HUES48 (cell line): Measurements from ENCODE around the gene MICAL3.
"Not testable (repeated sequence)": the region's sequence is repeated elsewhere in the genome, so short reads cannot be mapped to it uniquely, and the experiment has no call there.

Experiments
- H3K27ac ChIP-seq: one replicate; pipeline ENCODE4 v1.7.0; 2013; ENCODE audit warnings: low read depth, low read length, inconsistent platforms
- H3K27me3 ChIP-seq: 2 replicates; pipeline ENCODE4 v1.6.1; 2013; ENCODE audit warnings: mild to moderate bottlenecking, low read length; ENCODE audit not compliant: control insufficient read depth, insufficient read depth
- H3K36me3 ChIP-seq: 2 replicates; pipeline ENCODE4 v1.6.1; 2013; ENCODE audit warnings: low read length; ENCODE audit not compliant: control insufficient read depth, insufficient read depth
- H3K4me1 ChIP-seq: 2 replicates; pipeline ENCODE4 v1.6.1; 2013; ENCODE audit warnings: mild to moderate bottlenecking, low read length; ENCODE audit not compliant: control insufficient read depth, insufficient read depth
- H3K4me3 ChIP-seq: 2 replicates; pipeline ENCODE4 v1.5.1; 2013; ENCODE audit warnings: mild to moderate bottlenecking, low read depth, low read length
- H3K9ac ChIP-seq: 2 replicates; pipeline ENCODE4 v1.6.1; 2013; ENCODE audit warnings: mild to moderate bottlenecking, low read depth, low read length, moderate library complexity
- H3K9me3 ChIP-seq: 2 replicates; pipeline ENCODE4 v1.6.1; 2013; ENCODE audit warnings: low read length; ENCODE audit not compliant: control insufficient read depth, insufficient read depth

Gene MICAL3

DNA sequence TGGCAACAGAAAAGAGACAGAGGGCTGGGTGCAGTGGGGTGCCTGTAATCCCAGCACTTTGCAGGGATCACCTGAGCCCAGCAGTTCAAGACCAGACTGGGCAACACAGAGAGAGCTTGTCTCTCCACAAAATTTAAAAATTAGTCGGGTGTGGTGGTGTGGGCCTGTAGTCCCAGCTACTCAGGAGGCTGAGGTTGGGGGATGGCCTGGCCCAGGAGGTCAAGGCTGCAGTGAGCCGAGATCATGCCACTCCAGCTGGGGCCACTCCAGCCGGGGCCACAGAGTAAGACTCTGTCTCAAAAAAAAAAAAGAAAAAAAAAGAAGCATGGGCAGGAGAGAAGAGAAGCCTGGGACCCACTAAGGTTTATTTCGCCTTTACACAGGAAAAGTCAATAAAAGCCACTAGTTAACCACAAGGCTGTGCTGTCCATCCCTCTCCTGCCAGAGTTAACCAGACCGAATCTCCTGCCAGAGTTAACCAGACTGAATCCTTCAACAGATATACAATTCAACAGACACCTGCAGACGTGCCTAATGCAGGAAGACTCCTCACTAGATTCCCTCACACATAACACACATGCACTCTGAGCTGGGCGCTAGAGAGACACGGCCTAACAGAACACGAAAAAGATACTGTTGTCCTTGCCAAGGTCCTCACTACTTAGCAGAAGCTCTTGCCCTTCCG is 29.8 kb downstream of the MICAL3 start:
- Histone ChIP-seq H3K4me1 (peaks cover 11% of the 10 kb centered on the region), H3K27ac (no peak overlapping the region), H3K9ac (no peak overlapping the region), H3K9me3 (no peaks in the 10 kb centered on the region), H3K36me3 (no peaks in the 10 kb centered on the region), H3K27me3 (no peaks in the 10 kb centered on the region), H3K4me3 (no peak overlapping the region)

DNA sequence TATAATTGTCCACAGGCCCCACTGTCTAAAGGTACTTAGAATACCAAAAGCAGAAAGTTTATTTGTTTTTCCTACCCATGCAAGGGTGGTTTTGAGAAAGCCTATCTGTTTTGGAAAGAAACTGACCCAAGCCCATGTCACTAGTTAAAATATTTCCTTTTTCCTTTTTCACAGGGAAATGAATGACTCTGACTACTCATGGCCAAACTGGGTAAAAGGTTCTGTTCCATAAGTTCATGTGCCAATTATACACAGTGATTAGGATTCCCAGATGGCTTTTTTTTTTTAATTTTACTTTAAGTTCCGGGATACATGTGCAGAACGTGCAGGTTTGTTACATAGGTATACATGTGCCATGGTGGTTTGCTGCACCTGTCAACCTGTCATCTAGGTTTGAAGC is 31.4 kb downstream of the MICAL3 start:
- not testable (repeated sequence) for H3K9me3 ChIP-seq, H3K27ac ChIP-seq, H3K27me3 ChIP-seq, H3K9ac ChIP-seq, H3K4me3 ChIP-seq, H3K36me3 ChIP-seq
- peaks cover 21% of the 10 kb centered on the region for H3K4me1 ChIP-seq

DNA sequence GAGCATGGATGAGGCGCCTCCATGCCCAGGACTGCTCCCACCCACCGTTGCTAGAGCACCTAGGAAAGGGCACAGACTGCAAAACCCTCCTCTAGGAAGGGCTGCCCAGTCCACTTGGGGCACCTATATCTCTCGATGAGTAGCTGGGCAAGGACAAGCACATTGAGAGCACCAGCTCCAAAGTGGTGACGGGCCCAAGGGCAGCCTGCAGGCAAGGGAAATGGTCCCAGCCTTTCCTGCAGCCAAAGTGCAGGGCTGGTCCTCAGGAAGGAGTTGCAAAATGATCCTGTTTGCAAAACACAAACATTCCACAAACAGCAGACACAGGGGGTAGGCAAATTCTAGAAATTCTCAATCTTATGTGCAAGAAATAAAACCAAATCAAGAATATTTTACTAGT is 32.4 kb downstream of the MICAL3 start:
- not testable (repeated sequence) for H3K36me3 ChIP-seq, H3K4me3 ChIP-seq, H3K9me3 ChIP-seq, H3K27me3 ChIP-seq, H3K27ac ChIP-seq, H3K9ac ChIP-seq
- H3K4me1 ChIP-seq, result peaks cover 21% of the 10 kb centered on the region

DNA sequence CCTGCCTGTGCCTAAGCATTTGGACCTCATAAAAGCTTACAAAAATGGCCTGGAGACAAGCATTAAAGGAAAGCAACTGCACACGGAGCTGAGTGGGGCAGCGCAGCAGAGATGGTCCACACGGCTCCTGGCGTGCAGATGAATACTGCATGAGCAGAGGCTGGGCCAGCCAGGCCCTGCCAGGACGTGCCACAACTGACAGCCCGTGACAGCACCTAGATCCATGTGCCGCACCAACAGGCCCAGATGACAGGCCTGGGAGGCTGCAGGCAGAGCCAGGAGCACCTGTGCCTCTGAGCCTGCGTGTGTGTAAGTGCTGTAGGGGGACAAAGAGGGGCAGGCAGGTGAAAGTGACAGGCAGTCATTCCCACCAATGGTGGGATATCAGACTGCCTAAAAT is 33.4 kb downstream of the MICAL3 start:
- Histone ChIP-seq H3K36me3 (no peaks in the 10 kb centered on the region), H3K9ac (no peak overlapping the region), H3K27ac (no peak overlapping the region), H3K4me1 (peaks cover 21% of the 10 kb centered on the region), H3K9me3 (no peaks in the 10 kb centered on the region), H3K4me3 (no peak overlapping the region), H3K27me3 (no peaks in the 10 kb centered on the region)

DNA sequence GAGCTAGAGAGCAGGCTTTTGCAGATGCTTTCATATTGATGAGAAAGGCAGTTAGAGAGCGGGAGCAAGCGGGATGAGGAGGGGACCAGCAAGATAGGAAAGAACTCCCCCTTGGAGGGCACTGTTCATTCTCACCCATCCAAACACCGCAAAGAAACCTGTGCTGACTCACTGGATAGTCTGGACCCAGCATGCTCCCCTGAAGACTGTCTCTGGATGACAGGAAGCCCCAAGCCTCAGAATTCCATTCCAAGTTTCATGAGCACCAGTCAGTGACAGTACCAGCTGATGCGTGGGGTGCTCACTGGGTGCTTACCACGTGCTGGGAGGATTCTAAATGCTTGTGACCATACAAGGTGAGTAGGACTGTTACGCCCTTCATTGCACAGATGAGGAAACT is 34.2 kb downstream of the MICAL3 start:
- peaks cover 21% of the 10 kb centered on the region for H3K4me1 ChIP-seq
- H3K27ac ChIP-seq, result no peak overlapping the region
- H3K9ac ChIP-seq, result no peak overlapping the region

DNA sequence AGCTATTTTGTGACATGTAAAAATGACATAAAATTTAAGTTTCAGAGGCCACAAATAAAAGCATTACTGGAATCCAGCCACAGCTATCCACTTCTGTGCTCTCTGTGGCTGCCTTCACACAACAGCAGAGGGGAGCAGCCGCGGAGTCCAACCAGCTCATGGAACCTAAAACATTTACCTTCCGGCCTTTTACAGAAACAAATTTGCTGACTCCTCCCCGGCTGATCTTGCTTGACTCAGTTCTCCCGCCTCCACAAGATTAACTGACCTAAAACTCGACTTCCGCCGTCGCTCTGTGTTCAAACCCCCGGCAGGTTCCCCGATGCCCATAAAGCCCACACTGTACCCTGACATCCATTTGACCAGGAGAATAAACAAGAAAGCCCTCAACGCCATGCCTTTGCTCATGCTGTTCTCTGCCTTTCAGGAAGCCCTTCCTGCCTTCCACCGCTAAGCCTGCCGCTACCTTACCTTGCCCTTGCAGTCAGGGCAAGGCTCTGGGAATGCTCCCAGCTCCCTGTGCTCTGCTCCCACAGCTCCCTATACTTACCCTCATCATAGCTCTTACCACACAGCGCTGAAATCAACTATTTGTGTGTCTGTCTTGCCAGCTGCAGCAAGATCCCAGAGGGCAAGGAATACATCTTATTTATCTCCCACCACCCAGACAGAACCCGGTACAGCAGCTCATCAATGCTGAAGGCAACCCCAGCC is 35.4 kb downstream of the MICAL3 start:
- no peaks in the 10 kb centered on the region for H3K27me3 ChIP-seq
- peaks cover 24% of the 10 kb centered on the region for H3K4me1 ChIP-seq
- H3K9me3 ChIP-seq, result no peaks in the 10 kb centered on the region
- no peak overlapping the region for H3K4me3 ChIP-seq
- H3K9ac ChIP-seq, result no peak overlapping the region
- H3K27ac ChIP-seq, result no peak overlapping the region
- H3K36me3 ChIP-seq, result no peaks in the 10 kb centered on the region

More for the DNA sequence above, 34.2 kb downstream of the MICAL3 start:
- Histone ChIP-seq H3K27me3 (no peaks in the 10 kb centered on the region), H3K36me3 (no peaks in the 10 kb centered on the region), H3K9me3 (no peaks in the 10 kb centered on the region), H3K4me3 (no peak overlapping the region)

DNA sequence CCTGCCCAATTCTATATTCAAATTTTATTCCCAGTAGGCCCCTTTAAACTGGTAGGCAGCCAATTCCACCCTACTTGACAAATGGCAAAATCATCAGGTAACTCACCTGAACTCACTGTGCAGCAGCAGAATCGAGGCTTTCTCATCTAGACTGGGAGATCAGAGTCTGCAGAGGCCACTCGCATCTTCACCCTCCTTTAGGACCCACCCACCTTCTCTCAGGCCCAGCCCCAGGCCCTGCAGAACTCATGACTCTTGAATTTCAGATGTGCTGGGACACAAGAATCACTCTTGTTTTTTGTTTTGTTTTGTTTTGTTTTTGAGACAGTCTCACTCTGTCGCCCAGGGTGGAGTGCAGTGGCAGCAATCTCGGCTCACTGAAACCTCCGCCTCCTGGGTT is 38.8 kb downstream of the MICAL3 start:
- Histone ChIP-seq H3K4me3 (no peak overlapping the region), H3K4me1 (peaks cover 36% of the 10 kb centered on the region), H3K9me3 (no peaks in the 10 kb centered on the region), H3K9ac (no peak overlapping the region), H3K27ac (no peak overlapping the region), H3K36me3 (no peaks in the 10 kb centered on the region), H3K27me3 (no peaks in the 10 kb centered on the region)

DNA sequence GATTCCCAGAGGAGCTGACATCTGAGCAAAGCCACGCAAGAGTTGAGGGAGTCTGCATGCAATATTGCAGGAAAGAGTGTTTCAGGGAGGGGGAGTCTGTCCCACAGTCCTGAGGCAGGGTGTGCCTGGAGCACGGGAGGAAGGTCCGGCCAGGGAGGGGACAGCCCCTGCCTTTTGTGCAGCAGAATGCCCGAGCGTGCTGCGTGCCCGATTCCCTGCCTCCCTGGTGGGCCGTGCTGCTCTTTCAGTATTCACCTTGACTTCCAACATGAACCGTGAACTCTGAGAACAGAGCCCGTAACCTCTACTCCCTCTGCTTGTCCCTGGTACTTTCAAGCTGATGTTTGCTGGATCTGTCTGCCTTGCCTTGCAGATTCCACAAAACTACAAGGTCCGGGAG is 39.3 kb downstream of the MICAL3 start:
- H3K4me3 ChIP-seq, H3K9ac ChIP-seq, H3K9me3 ChIP-seq, H3K27ac ChIP-seq, H3K36me3 ChIP-seq, H3K27me3 ChIP-seq: not testable (repeated sequence)
- peaks cover 38% of the 10 kb centered on the region for H3K4me1 ChIP-seq

DNA sequence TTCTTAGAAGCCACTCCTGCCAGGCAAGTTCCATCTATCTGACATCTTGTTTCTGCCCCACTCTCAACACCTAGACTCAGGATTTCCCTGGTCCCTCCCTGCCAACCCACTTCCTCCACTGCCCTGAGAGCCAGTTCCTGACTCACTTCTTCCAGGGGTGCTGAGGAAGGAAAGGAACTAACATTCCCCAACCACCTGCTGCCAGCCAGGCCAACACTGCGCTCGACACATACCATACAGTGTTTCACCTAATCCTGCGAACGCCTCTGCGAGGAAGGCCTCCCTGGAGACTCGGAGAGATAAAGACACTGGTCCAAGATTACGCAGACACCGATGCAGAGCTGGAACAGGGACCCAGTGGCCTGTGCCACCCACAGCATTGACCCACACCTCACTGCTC is 40.2 kb downstream of the MICAL3 start:
- peaks cover 34% of the 10 kb centered on the region for H3K4me1 ChIP-seq
- no peak overlapping the region for H3K9ac ChIP-seq
- no peaks in the 10 kb centered on the region for H3K27me3 ChIP-seq
- no peaks in the 10 kb centered on the region for H3K9me3 ChIP-seq
- no peaks in the 10 kb centered on the region for H3K36me3 ChIP-seq
- no peak overlapping the region for H3K4me3 ChIP-seq
- no peak overlapping the region for H3K27ac ChIP-seq

DNA sequence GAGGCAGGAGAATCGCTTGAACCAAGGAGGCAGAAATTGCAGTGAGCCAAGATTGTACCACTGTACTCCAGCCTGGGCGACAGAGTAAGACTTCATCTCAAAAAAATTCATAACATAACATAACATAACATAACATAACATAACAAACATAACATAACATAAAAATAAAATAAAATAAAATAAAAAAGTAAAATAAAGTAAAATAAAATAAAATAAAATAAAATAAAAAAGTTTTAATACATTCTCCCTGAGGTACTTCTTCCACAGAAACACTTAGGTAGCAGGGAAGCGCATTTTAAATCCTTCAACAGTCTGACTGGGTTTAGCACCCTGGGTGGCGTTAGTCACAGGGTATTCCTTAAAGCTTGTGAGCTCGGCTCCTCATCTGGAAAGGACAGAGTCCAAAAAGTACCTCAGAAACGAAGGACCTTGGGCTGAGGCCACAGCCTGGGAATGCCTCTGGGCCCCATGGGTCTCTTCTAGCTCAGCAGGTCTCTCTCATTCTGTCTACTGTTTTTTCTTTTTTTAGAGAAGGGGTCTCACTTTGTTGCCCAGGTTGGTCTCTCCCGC is 41.7 kb downstream of the MICAL3 start:
- H3K27ac ChIP-seq, result no peak overlapping the region
- H3K9ac ChIP-seq, result no peak overlapping the region
- H3K27me3 ChIP-seq, result no peaks in the 10 kb centered on the region
- no peaks in the 10 kb centered on the region for H3K36me3 ChIP-seq
- H3K4me3 ChIP-seq, result no peak overlapping the region
- peaks cover 29% of the 10 kb centered on the region for H3K4me1 ChIP-seq
- no peaks in the 10 kb centered on the region for H3K9me3 ChIP-seq

DNA sequence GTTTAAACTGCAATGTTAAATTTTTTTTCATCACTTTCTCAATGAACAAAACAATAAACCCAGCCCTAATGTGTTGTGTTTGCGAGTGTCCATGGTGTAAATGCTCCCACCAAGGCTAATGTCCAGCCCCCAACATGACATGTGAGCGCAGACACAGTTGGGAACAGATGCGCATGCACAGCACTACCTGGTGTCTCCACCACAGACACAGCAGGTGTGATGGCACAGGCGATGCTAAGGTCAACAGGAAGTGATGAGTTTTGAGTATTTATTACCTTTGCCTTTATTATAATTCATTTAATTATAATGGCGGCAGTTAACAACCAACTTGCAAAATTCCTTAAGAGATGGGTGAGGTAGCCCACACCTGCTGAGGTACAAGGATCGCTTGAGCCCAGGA is 42.9 kb downstream of the MICAL3 start:
- Histone ChIP-seq H3K4me3 (no peak overlapping the region), H3K36me3 (no peaks in the 10 kb centered on the region), H3K27me3 (no peaks in the 10 kb centered on the region), H3K9me3 (no peaks in the 10 kb centered on the region), H3K9ac (no peak overlapping the region), H3K27ac (no peak overlapping the region), H3K4me1 (peaks cover 29% of the 10 kb centered on the region)
